ENCODE data around the gene TOMM6.
"Not testable (repeated sequence)": the region's sequence is repeated elsewhere in the genome, so short reads cannot be mapped to it uniquely, and the experiment has no call there.

The TOMM6 gene

DNA sequence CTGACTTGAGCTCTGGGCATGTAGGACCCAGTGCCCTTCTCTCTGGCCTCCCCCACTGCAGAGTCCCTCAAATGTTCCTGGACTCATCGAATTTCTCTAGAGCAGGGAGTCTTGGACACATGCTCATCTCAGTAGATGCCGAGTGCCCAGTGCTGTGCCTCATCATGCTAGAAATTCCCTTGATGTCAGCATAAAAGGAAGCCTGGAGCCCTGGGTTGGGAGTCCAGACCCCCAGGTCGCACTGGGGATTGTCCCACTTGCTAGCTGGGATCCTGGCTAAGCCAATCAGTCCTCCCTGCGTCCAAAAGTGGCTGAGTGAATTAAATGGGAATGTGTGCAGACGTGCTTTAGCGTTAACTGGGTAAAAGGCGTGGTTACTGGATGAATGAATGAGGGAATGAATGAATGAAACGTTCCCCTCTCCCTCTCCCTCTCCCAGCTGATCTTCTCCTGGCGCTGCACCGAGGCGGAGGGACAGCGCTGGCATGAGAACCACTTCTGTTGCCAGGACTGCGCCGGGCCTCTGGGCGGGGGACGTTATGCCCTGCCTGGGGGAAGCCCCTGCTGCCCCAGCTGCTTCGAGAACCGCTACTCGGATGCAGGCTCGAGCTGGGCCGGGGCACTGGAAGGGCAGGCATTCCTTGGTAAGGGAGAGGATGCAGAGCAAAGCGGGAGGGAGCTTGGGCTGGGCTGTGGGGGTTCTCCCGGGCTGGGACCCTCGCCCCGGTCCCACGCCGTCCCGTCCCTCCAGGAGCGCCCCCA lies 1.6 kb upstream of the TOMM6 start:
- no peak for DNase-seq

- peak; percentile 91 for DNase-seq
Observed at GRCh38 chr6:41786451-41787218, 859 bp upstream of the TOMM6 start.

- DNase-seq = no peak
Observed at GRCh38 chr6:41789390-41789724, 1.9 kb downstream of the TOMM6 start.

- no peak for DNase-seq
Observed at GRCh38 chr6:41790045-41790444, 2.6 kb downstream of the TOMM6 start.

DNA sequence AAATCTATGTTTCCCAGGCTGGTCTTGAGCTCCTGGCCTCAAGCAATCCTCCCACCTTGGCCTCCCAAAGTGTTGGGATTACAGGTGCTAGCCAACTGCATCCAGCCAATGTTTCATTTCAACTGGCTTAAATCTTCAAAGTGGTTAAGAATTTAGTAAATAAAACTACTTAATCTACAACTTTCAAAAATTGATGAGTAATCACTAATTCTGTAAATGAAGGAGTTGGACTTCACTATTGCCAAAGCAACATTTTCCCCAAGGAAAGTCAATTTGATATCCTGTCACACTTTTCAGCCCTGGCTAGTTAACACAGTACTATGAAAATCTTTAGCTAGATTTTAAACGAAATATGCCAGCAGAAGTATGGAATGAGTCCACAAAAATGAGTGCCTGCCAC lies 3.8 kb downstream of the TOMM6 start:
- DNase-seq = no peak

DNA sequence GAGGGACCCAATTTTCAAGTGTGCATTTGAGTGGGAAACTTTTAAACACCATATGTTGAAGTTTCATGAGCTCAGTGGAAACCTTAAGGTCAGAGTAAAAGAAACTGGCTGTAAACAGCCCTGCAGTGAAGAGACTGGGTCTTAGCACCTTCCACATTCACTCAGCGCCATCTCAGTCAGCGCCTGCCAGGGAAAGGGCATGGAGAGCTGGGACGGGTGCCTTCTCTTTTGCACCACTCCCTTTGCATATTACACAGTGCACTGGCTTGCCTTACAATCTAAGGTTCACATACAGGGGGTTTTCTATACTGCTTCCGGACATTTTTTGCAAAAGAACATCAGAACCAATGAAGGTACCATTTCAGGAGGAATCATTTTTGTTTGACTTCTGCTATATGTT lies 4.5 kb downstream of the TOMM6 start:
- no peak for DNase-seq

DNA sequence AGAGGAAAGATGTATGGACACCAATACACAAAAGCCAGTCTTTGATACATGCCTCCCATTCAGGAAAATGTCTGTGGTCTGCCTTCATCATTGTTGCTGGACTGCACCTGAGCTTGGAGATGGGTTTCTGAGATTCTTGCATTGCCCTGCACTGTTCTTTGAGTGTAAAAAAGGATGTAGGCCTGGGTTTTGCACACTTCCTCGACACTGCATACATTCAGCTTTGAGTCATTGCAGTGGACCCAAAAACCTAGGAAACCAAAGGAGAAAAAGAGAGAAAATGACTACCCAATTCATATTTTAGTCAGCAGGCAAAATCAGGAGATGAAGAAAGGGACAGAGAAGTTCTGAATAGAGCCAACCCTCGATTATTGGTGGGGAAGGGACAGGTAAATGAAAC lies 9.0 kb downstream of the TOMM6 start:
- DNase-seq = no peak

DNA sequence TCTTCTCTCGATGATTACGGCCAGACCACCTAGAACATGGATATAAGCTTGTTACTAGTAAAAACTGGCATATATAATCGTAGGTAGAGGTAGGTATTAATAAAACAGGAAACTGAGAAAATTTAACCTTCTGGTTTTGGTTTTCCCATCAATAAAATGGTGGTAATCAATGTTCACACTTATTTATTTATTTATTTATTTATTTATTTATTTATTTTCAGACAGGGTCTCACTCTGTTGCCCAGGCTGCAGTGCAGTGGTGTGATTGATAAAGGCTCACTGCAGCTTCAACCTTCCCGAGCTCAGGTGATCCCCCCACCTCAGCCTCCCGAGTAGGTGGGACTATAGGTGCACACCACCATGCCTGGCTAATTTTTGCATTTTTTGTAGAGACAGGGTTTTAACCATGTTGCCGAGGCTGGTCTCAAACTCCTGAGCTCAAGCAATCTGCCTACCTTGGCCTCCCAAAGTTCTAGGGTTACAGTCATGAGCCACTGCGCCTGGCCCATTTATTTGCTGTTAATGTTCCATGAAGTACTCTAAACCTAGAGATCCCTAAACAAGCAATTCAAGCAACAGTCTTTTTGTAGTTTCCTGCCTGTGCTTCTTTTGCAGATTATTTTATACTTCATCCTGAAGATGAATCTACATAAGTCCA lies 11.5 kb downstream of the TOMM6 start:
- DNase-seq = no peak

- no peak for DNase-seq
Observed at GRCh38 chr6:41799559-41799911, 12.0 kb downstream of the TOMM6 start.

DNA sequence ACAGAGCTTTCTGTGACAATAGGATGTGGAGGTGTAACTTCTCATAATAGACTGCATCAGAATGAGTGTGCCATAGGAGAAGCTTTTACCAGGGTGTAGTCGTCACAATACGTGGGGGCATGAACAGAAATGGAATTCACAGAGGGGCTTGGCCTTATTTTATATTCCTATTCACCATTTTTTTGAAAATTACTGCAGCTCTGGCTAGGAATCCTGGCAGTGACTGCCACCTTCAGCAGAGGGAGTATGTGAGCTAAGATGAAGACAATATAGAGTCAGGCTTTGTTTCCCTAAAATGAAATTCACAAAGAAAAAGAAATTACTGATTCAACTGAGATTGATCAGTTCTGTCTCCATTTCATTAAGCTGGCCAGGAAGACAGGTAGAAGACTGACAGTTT lies 13.9 kb downstream of the TOMM6 start:
- no peak for DNase-seq

- no peak for DNase-seq
Observed at GRCh38 chr6:41805830-41806774, 18.6 kb downstream of the TOMM6 start.

DNA sequence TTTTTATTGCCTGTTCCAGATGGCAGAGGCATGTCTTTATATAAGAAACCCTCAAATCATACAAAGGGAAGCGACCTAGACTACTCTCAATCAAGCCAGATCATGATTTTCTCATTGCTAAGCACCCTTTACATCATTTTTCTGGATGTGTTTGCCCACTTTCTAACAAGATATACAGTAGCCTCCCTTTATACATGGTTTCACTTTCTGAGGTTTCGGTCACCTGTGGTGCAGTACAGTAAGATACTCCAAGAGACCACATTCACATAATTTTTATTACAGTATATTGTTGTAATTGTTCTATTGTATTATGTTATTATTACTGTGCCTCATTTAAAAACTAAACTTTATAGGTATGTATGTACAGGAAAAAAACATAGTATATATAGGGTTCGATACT lies 23.6 kb downstream of the TOMM6 start:
- DNase-seq = no peak

- not testable (repeated sequence) for DNase-seq
Observed at GRCh38 chr6:41811946-41812345, 24.5 kb downstream of the TOMM6 start.

GRCh38 chr6:41813469-41813868 lies 26.0 kb downstream of the TOMM6 start:
- no peak for DNase-seq

- no peak for DNase-seq
Observed at GRCh38 chr6:41813956-41814355, 26.5 kb downstream of the TOMM6 start.

DNA sequence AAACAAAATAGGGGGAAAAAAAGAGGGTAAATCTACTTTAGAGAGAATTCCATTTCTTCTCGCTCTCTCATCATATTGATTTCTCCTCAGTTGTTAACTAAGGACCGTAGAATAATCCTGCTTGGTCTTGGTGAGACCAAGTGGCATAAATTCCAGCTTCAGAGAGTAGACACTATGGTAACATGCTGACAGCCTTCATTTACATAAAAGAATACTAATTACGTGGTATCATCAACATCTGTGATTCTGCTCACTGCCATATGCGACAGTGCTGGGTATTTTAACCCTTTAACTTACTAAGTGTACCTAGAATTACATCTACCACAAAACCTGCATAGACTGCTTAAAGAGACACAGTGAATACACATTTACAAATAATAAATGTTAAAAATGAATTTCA lies 27.1 kb downstream of the TOMM6 start:
- DNase-seq = no peak

DNA sequence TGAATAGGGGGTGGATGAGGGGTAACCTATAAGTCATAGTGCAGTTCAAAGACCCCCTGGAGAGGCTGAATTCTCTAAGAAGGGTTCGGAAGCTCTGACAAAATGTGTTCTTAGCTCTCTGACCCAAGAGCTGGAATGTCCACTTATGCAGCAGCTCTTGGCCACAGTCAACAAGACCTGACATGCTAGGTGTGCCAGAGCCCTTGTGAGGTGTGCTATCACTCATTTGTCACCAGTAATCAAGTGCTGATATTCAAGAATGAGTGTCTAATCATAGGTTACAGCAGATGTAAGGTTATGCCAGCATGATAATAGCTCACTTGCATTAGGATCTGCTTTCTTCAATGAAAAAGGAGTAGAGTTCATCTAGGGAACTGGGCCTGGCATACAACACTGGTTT lies 28.1 kb downstream of the TOMM6 start:
- no peak for DNase-seq

- DNase-seq = no peak
Observed at GRCh38 chr6:41818271-41819054, 31.0 kb downstream of the TOMM6 start.

DNA sequence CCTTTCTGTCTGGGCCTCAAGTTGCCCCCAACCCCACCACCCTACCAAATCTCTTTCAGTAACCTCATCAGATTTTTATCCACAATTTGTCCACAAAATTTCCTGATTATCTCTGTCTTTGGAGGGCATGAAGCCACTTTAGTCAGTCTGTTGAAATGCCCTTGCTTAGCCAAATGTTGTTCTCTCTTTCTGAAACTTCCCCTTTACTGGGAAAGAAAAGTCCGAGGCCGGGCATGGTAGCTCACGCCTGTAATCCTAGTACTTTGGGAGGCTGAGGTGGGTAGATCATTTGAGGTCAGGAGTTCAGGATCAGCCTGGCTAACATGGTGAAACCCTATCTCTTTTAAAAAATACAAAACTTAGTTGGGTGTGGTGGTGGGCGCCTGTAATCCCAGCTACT lies 33.8 kb downstream of the TOMM6 start:
- no peak for DNase-seq

GRCh38 chr6:41822021-41822420 lies 34.5 kb downstream of the TOMM6 start:
- no peak for DNase-seq

- no peak for DNase-seq
Observed at GRCh38 chr6:41823178-41823577, 35.7 kb downstream of the TOMM6 start.

Measured in left hindlimb (tissue), 1 donor.